Measurements from ENCODE around the gene TRIM26.

GRCh38 chr6:30214657-30214982 lies 1.4 kb upstream of the TRIM26 start:
- TF ChIP-seq CTCF (IDR thresholded peaks at IDR 0.05) (no peak), POLR2A (IDR thresholded peaks at IDR 0.05) (no peak)

Data from transverse colon (tissue), 3 donors.